22Rv1 (cell line): ENCODE results near the gene CTXND2.

ENCODE experiments used
- H3K27ac ChIP-seq: fragments of 450-650 bp; 2 replicates; pipeline ENCODE4 v1.5.1; 2017
- CTCF ChIP-seq: fragments of 450-650 bp; IDR thresholded peaks from 2 replicates; pipeline ENCODE4 v1.5.1; 2017; ENCODE audit warnings: mild to moderate bottlenecking
- ZFX ChIP-seq: fragments of 450-650 bp; IDR thresholded peaks from 2 replicates; pipeline ENCODE4 v1.6.1; 2017; ENCODE audit warnings: antibody characterized with exemption, borderline replicate concordance

The CTXND2 gene

GRCh38 chr1:150944856-150945255 lies 57.9 kb downstream of the CTXND2 start:
- no peak for TF ChIP-seq CTCF
- TF ChIP-seq ZFX = no peak

GRCh38 chr1:150954708-150955107 lies 67.8 kb downstream of the CTXND2 start:
- no peak for TF ChIP-seq ZFX
- TF ChIP-seq CTCF = no peak
- H3K27ac ChIP-seq = no peak overlapping the region

More at GRCh38 chr1:150944856-150945255, 57.9 kb downstream of the CTXND2 start:
- no peak overlapping the region for H3K27ac ChIP-seq

GRCh38 chr1:150955280-150955679 lies 68.3 kb downstream of the CTXND2 start:
- TF ChIP-seq CTCF (no peak), ZFX (no peak)
- H3K27ac ChIP-seq = peak overlapping the region; percentile 15; the same call in 1 of the 2 replicates

- no peak overlapping the region for H3K27ac ChIP-seq
- no peak for TF ChIP-seq CTCF
- no peak for TF ChIP-seq ZFX
Observed at GRCh38 chr1:150957666-150958065, 70.7 kb downstream of the CTXND2 start.

- no peak for TF ChIP-seq ZFX
- no peak for TF ChIP-seq CTCF
- no peak overlapping the region for H3K27ac ChIP-seq
Observed at GRCh38 chr1:150960646-150961045, 73.7 kb downstream of the CTXND2 start.

DNA sequence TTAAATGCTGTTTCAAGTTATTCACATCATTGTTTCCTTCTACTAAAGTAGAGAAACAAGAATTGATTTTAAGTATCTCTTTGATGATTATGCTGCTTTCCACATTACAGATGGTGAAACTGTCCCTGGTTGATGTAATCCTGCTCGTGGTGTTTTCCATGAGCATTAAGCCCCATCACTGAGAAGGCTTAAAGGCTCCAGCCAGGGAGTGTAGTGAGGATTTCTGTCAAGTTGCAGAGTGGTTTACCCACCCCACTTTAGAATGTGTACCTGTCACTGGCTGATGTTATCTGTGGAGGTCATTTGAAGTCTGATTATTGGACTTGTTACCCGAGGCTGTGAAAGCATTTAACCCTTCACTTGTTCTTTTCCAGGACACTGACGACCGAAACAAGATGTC lies 74.8 kb downstream of the CTXND2 start:
- H3K27ac ChIP-seq = peak overlapping the region; percentile 22; the same call in 1 of the 2 replicates
- TF ChIP-seq ZFX = no peak
- TF ChIP-seq CTCF = no peak
